Fibroblast of mammary gland (primary cell): Measurements from ENCODE around the gene TFAP2C.
"Not testable (repeated sequence)": the region's sequence is repeated elsewhere in the genome, so short reads cannot be mapped to it uniquely, and the experiment has no call there.

ENCODE experiments used
- DNase-seq: peaks from one replicate; pipeline ENCODE4 v3.0.0-alpha.2; 2010; ENCODE audit warnings: low read depth
- H3K4me3 ChIP-seq: 2 replicates; pipeline ENCODE4 v1.5.1; 2011; ENCODE audit warnings: low read depth, mild to moderate bottlenecking, low read length, moderate library complexity; ENCODE audit not compliant: control insufficient read depth
- TF ChIP-seq, protein P1 (sequence below): conservative IDR thresholded peaks from 2 replicates; pipeline ENCODE4 v1.5.1; 2011; ENCODE audit warnings: low read depth, low read length, inconsistent platforms; ENCODE audit not compliant: control insufficient read depth, insufficient read depth

Gene TFAP2C

DNA sequence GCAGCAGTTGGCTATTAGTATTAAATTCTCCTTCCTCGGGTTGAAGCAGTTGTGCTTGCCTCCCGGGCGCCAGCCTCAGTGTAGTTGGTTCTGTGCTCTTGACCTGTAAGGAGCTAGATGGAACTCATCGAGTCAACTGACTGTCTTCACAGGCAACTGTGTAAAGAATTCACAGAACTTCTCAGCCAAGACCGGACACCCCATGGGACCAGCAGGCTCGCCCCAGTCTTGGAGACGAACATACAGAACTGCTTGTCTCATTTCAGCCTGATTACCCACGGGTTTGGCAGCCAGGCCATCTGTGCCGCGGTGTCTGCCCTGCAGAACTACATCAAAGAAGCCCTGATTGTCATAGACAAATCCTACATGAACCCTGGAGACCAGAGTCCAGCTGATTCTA is 8.5 kb downstream of the TFAP2C start:
- TF ChIP-seq, protein P1, sequence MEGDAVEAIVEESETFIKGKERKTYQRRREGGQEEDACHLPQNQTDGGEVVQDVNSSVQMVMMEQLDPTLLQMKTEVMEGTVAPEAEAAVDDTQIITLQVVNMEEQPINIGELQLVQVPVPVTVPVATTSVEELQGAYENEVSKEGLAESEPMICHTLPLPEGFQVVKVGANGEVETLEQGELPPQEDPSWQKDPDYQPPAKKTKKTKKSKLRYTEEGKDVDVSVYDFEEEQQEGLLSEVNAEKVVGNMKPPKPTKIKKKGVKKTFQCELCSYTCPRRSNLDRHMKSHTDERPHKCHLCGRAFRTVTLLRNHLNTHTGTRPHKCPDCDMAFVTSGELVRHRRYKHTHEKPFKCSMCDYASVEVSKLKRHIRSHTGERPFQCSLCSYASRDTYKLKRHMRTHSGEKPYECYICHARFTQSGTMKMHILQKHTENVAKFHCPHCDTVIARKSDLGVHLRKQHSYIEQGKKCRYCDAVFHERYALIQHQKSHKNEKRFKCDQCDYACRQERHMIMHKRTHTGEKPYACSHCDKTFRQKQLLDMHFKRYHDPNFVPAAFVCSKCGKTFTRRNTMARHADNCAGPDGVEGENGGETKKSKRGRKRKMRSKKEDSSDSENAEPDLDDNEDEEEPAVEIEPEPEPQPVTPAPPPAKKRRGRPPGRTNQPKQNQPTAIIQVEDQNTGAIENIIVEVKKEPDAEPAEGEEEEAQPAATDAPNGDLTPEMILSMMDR = no peak
- DNase-seq = no peak
- no peak overlapping the region for H3K4me3 ChIP-seq

- no peak overlapping the region for H3K4me3 ChIP-seq
- no peak for DNase-seq
- TF ChIP-seq, protein P1 = no peak
Observed at GRCh38 chr20:56646599-56646998, 17.5 kb downstream of the TFAP2C start.

GRCh38 chr20:56653211-56653610 is 24.1 kb downstream of the TFAP2C start:
- TF ChIP-seq, protein P1 = no peak
- no peak overlapping the region for H3K4me3 ChIP-seq
- DNase-seq = no peak

DNA sequence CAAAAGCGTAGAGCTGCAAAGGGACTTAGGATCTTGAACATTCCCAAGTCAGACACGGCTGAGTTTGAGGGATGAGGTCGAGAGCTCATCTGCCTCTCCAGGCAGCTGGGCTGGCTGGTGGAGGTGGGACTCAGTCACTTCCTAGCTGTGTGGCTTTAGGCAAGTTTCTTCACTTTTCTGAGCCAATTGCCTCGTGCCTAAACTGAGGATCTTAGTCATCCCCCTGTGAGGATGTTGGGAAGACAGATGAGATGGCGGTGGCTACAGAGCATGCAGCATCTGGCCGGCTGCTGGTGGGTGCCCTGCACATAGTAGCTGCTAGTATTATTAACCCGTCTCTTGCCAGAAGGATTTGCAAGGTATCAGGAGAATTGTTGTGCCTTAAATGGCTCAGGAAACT is 27.5 kb downstream of the TFAP2C start:
- no peak overlapping the region for H3K4me3 ChIP-seq
- DNase-seq = peak; percentile 20
- TF ChIP-seq, protein P1 = no peak

GRCh38 chr20:56657879-56658278 is 28.8 kb downstream of the TFAP2C start:
- no peak overlapping the region for H3K4me3 ChIP-seq
- TF ChIP-seq, protein P1 = no peak
- no peak for DNase-seq

- DNase-seq, H3K4me3 ChIP-seq: not testable (repeated sequence)
Observed at GRCh38 chr20:56658341-56658947, 29.3 kb downstream of the TFAP2C start.

DNA sequence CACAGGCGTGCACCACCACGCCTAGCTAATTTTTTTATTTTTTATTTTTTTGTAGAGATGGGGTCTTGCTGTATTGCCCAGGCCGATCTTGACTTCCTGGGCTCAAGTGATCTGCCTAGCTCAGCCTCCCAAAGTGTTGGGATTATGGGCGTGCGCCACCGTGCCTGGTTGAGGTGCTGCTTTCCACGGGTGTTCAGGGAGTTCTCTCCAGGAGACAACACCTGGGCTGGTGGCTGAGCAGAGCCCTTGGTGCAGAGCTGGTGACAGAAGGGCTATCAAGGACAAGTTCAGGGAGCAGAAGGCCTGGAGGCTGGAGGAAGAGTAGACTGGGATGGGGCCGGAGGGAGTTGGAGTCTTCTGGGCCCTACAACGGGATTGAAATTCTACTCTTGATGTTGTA is 34.6 kb downstream of the TFAP2C start:
- H3K4me3 ChIP-seq = no peak overlapping the region
- TF ChIP-seq, protein P1 = no peak
- no peak for DNase-seq
